ENCODE results near the gene SUN2.

DNA sequence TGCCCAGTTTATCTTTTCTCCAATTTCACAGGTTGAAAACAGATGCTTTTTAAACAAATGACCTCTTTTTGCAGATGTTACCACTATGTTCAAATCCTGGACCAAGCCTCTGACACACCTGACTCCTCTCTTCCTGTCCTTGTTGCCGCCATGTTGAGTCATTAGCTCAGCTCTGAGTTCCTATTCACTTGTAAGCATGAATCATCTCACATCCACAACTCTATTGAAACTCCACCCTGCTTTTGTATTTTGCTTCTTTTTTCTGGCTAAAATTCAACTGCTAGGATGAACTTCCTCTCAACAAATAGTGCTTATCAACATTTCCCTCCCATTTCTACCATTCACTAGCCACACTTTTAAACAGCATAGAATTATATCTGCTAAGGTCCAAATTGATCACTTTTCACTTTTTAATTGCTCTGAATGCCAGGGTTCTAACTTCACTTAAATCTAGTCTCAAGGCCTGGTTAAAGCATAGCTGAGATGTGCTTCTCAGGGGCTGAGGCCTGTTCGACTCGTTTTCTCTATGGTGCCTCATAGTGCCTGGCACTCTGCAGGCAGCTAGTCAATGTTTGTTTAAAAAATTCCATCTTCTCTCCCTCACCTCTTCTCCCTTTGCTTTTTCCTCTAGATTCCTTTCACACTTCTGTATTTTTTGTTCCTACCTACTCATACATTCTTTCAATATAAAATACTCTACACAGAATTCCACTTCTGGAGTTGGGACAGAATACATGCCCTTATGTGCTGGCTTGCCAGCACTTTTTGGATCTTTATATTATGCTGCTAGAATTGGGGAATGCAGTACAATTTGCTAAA lies 59.0 kb downstream of the SUN2 start:
- TF ChIP-seq, protein P1, sequence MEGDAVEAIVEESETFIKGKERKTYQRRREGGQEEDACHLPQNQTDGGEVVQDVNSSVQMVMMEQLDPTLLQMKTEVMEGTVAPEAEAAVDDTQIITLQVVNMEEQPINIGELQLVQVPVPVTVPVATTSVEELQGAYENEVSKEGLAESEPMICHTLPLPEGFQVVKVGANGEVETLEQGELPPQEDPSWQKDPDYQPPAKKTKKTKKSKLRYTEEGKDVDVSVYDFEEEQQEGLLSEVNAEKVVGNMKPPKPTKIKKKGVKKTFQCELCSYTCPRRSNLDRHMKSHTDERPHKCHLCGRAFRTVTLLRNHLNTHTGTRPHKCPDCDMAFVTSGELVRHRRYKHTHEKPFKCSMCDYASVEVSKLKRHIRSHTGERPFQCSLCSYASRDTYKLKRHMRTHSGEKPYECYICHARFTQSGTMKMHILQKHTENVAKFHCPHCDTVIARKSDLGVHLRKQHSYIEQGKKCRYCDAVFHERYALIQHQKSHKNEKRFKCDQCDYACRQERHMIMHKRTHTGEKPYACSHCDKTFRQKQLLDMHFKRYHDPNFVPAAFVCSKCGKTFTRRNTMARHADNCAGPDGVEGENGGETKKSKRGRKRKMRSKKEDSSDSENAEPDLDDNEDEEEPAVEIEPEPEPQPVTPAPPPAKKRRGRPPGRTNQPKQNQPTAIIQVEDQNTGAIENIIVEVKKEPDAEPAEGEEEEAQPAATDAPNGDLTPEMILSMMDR (IDR thresholded peaks at IDR 0.05): no peak
- no peak for TF ChIP-seq POLR2A (IDR thresholded peaks at IDR 0.05)

Data from uterus (tissue), 2 donors.